C4-2B (cell line): ENCODE measurements around the gene WNT5B.

Experiments used
- H3K27ac ChIP-seq: fragments of 450-650 bp; 2 replicates; pipeline ENCODE4 v1.5.1; 2017
- ZFX ChIP-seq: fragments of 450-650 bp; IDR thresholded peaks from 2 replicates; pipeline ENCODE4 v1.6.1; 2017
- TF ChIP-seq, protein P1 (sequence below): fragments of 450-650 bp; conservative IDR thresholded peaks from 2 replicates; pipeline ENCODE4 v1.5.1; 2017; ENCODE audit warnings: mild to moderate bottlenecking

The WNT5B gene

DNA sequence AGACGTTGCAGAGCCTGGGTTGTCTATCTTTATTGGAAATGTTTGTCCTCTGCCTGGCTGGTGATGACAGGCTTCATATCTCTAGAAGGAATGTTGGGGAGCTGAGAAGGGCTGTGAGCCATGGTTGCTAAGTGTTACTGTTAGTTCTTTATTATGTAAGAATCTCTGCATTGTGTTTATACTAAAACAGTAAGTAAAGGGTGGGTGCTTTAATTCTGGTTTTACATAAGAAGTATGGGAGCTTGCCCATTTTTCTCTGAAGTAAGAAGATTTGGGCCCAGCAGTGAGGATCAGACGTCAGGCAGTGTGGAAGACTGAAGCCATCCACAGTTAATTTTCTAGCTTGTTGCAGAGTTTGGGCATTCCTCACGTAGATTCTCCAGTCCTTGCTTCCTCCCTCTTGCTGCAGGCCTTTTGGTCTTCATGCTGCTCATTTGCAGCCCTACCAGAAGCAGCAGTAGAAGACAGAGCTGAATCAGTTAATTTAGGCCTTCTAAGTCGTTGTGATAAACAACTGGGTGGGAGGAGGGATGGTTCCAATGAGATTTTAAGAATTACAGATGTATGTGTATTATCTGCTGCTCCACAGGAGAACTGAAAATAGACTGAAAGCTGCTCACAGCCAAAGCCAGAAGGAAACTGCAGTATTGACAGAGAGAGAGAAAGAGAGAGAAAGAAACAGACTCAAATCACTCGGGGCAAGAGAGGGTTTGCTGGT lies 21.4 kb downstream of the WNT5B start:
- H3K27ac ChIP-seq = no peak overlapping the region
- TF ChIP-seq ZFX = no peak
- TF ChIP-seq, protein P1, sequence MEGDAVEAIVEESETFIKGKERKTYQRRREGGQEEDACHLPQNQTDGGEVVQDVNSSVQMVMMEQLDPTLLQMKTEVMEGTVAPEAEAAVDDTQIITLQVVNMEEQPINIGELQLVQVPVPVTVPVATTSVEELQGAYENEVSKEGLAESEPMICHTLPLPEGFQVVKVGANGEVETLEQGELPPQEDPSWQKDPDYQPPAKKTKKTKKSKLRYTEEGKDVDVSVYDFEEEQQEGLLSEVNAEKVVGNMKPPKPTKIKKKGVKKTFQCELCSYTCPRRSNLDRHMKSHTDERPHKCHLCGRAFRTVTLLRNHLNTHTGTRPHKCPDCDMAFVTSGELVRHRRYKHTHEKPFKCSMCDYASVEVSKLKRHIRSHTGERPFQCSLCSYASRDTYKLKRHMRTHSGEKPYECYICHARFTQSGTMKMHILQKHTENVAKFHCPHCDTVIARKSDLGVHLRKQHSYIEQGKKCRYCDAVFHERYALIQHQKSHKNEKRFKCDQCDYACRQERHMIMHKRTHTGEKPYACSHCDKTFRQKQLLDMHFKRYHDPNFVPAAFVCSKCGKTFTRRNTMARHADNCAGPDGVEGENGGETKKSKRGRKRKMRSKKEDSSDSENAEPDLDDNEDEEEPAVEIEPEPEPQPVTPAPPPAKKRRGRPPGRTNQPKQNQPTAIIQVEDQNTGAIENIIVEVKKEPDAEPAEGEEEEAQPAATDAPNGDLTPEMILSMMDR = no peak

DNA sequence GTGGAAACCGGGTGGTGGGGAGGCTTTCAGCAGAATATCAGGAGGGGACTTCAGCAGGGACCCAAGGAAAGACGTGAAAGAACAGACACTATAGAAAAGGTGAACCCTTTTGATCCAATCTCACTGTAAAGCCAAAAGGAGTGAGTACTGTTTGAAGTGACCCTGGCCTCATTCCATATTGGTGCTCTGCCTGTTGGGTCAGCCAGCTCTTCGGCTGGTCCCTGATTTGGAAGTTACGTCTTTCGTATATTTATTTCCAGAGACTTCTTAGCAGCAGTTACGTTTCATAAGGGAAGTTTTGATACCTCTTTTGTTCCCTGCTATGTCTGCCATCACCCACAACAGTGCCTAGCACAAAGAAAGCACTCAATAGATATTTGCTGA lies 21.9 kb downstream of the WNT5B start:
- no peak for TF ChIP-seq ZFX
- TF ChIP-seq, protein P1 = no peak
- H3K27ac ChIP-seq = no peak overlapping the region

DNA sequence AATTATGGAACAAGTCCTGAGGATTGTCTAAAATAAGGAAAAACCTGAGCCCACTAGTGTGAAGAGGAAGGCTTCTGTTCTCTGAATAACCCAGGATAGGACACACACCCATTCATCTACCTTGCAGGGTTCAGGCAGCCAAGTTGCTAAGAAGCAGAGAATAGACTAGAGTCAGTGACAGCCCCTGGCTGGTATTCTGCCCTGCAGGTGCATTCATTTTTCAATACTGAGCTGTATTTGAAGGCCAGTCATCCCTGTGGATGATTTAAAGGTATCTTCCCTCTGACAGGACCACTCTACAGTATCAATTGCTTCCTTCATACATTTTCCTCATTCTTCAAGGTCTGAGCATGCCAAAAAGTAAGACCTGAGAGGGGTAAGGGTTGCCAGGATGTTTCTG lies 22.9 kb downstream of the WNT5B start:
- H3K27ac ChIP-seq = no peak overlapping the region
- no peak for TF ChIP-seq ZFX
- TF ChIP-seq, protein P1 = no peak

DNA sequence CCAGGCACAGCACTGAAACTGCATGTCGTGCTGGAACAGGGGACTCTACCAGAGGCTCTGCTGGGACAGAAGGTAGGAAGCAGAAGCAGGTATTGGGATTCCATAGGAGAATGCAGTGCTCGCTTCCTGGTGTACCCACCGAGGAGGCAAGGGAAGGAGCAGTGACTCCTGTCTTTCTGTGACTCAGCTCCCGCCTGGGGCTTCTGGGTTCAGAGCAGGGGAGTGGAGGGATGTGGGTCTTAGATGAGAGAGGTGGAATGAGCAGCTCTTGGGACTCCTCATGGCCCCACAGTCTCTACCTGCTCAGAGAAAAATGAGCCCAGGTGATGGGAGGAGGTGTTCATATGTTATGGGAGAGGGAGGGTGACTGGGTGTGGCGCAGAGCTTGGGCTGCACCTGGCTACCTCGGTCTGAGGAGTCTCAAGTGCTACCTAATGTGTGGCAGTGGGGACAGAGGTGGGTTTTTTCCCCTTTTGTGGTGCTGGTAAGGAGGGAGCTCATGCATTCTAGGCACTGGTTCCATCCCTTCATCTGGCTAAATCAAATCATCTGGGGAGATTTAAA lies 26.3 kb downstream of the WNT5B start:
- no peak overlapping the region for H3K27ac ChIP-seq
- TF ChIP-seq, protein P1 = no peak
- no peak for TF ChIP-seq ZFX

DNA sequence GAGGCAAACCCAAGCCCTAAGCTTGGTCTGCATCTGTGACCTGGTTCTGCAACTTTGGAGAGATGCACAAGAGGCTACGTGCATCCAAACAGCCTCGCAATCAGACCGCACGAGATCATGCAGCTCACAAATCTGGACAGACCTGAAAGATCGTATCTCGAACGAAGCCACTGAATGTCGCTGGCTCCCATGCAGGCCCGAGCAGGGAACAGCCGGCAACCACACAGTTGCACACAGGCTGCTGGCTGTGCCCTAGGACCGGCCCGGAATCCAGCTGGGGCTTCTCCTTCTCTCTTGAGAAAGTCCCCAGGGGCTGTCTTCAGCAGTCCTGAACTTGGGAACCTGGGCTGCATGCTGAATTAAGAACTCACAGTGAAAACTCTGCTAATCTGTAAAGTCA lies 27.9 kb downstream of the WNT5B start:
- no peak for TF ChIP-seq ZFX
- TF ChIP-seq, protein P1 = no peak
- no peak overlapping the region for H3K27ac ChIP-seq

DNA sequence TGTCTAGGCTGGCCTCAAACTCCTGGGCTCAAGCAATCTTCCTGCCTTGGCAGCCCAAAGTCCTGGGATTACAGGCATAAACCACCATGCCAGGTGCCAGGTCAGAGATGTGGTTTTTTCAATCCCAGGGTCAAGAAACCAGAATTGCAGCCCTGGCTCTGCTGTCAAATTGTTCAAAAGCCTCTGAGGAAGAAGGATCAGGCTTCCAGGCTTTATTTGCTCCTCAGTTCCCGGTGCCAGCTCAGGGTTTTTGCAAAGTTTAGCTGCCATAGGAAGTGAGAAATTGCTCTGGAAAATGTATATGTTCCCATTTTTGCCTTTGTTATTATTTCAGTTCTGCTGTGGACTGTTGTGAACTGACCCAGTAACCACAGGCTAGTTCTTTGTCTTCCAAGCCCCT lies 28.7 kb downstream of the WNT5B start:
- no peak overlapping the region for H3K27ac ChIP-seq
- TF ChIP-seq, protein P1 = no peak

DNA sequence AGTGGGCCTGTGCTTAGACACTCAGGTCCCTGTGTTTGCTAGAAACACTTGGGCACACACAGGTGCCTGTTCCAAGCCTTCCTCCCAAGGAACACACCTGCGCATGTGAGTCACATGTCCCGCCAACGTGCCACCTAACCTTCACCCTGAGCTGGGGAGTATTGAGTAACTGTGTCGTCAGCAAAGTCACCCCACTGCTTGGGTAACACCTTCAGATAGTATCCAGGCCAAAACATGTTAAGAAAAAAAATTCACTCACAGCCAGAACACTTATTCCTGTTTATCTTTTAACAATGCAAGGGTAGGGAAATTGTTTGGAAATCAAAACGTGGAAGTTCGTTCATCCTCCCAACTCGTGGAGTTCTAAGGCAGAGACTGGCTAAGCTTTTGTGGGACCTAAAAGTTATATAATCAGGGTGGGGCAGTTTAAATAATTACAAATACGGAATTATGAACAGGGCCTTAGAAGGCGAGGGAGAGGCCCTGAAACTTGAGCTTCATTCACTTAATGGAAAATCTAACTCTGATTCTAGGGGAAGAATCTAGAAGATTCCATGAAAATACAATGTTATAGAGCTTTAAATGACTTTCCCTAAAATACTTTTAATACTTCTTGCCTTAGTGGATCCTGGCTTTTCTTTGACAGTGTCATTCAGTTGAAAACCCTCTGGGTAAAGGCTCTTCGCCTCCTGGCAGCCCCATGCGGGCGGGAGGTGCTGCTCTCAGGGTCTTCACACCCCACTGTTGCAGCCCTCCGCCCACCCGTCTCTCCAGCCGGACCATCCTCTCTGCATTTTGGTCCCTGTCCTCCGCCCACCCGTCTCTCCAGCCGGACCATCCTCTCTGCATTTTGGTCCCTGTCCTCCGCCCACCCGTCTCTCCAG lies 31.5 kb downstream of the WNT5B start:
- H3K27ac ChIP-seq = no peak overlapping the region
- TF ChIP-seq, protein P1 = no peak
- TF ChIP-seq ZFX = no peak
